HepG2 (cell line): ENCODE results near the gene ANAPC16. TPM values are rescaled to one million over a fixed set of nuclear protein-coding genes. Genes with fewer than 3 reads are reported as not detected.

Experiments used
- DPF2 ChIP-seq: sonication (generic); formaldehyde crosslinking; IDR thresholded peaks from 2 replicates; pipeline ENCODE4 v1.4.0; 2020; ENCODE audit warnings: mild to moderate bottlenecking, low read depth, missing genetic modification reagents, borderline replicate concordance
- FOXM1 ChIP-seq: sonication (generic); formaldehyde crosslinking; IDR thresholded peaks from 2 replicates; pipeline ENCODE4 v1.5.0; 2020; ENCODE audit warnings: missing genetic modification reagents
- GLMP ChIP-seq: sonication (generic); formaldehyde crosslinking; IDR thresholded peaks from 2 replicates; pipeline ENCODE4 v1.9.0; 2021; ENCODE audit warnings: missing genetic modification reagents, mild to moderate bottlenecking, borderline replicate concordance
- HHEX ChIP-seq: IDR thresholded peaks from 2 replicates; pipeline ENCODE4 v1.6.1; 2016; ENCODE audit warnings: control low read depth
- MAF1 ChIP-seq: sonication (generic); formaldehyde crosslinking; IDR thresholded peaks from 2 replicates; pipeline ENCODE4 v1.5.0; 2020; ENCODE audit warnings: missing genetic modification reagents, borderline replicate concordance
- NFRKB ChIP-seq: fragments of 450-650 bp; IDR thresholded peaks from 2 replicates; pipeline ENCODE4 v1.6.1; 2017
- POGK ChIP-seq: sonication (generic); formaldehyde crosslinking; conservative IDR thresholded peaks from 2 replicates; pipeline ENCODE4 v1.8.0; 2022; ENCODE audit warnings: mild to moderate bottlenecking, moderate library complexity, missing genetic modification reagents
- RFX5 ChIP-seq: IDR thresholded peaks from 2 replicates; pipeline ENCODE4 v1.6.1; 2011; ENCODE audit warnings: low read depth, low read length, improper control_type of control experiment
- SAFB2 ChIP-seq: sonication (generic); formaldehyde crosslinking; IDR thresholded peaks from 2 replicates; pipeline ENCODE4 v1.5.1; 2020; ENCODE audit warnings: missing genetic modification reagents, low read depth, mild to moderate bottlenecking, borderline replicate concordance
- SNRNP70 ChIP-seq: fragments of 200-400 bp; formaldehyde crosslinking; IDR thresholded peaks from 2 replicates; pipeline ENCODE4 v1.6.1; 2017; ENCODE audit warnings: mild to moderate bottlenecking, low read depth, low read length, moderate library complexity
- TCF7L2 ChIP-seq: IDR thresholded peaks from 2 replicates; pipeline ENCODE4 v1.6.1; 2011; ENCODE audit warnings: mild to moderate bottlenecking, low read depth, low read length, moderate library complexity
- TEAD3 ChIP-seq: optimal IDR thresholded peaks from 2 replicates; pipeline ENCODE3; 2016; ENCODE audit warnings: borderline replicate concordance
- ZBTB25 ChIP-seq: IDR thresholded peaks from 2 replicates; pipeline ENCODE4 v1.6.1; 2018; ENCODE audit warnings: missing genetic modification reagents
- ZNF292 ChIP-seq: sonication (generic); formaldehyde crosslinking; IDR thresholded peaks from 2 replicates; pipeline ENCODE4 v1.8.1; 2022; ENCODE audit warnings: mild to moderate bottlenecking, low read depth, missing genetic modification reagents, borderline replicate concordance
- ZNF331 ChIP-seq: sonication (generic); formaldehyde crosslinking; IDR thresholded peaks from 2 replicates; pipeline ENCODE4 v1.4.0; 2020; ENCODE audit warnings: missing genetic modification reagents
- ZNF451 ChIP-seq: sonication (generic); formaldehyde crosslinking; IDR thresholded peaks from 2 replicates; pipeline ENCODE4 v1.5.0; 2020; ENCODE audit warnings: mild to moderate bottlenecking, missing genetic modification reagents
- ZNF674 ChIP-seq: sonication (generic); formaldehyde crosslinking; IDR thresholded peaks from 2 replicates; pipeline ENCODE4 v1.5.0; 2020; ENCODE audit warnings: low read depth, mild to moderate bottlenecking, missing genetic modification reagents
- polyA plus RNA-seq, 8 experiments: library from polyadenylated mRNA; depleted of rRNA in 3 of 8; stranded (reverse) in 7 of 8; unstranded in 1 of 8; fragments of >200 nt; fragmentation: Illumina TruSeq in 4 of 8; extraction: Trizol in 4 of 8; gene quantifications; 2 replicates each; pipeline versions ENCODE4 v1.2.1 to v1.2.3, GENCODE V29; 2011 to 2016; ENCODE audit warnings: low read depth in 4 of 8, missing spikeins in 1 of 8, mixed read lengths in 1 of 8; ENCODE audit not compliant: insufficient read depth in 1 of 8
- total RNA-seq, 5 experiments: library from RNA; depleted of rRNA; stranded (reverse); fragments of >200 nt; fragmentation: Illumina TruSeq; extraction: Trizol; gene quantifications; 2 replicates each; pipeline ENCODE4 v1.2.3, GENCODE V29; 2016; ENCODE audit warnings: low read depth in 1 of 5
- TF ChIP-seq, protein P1 (sequence below): sonication (generic); formaldehyde crosslinking; IDR thresholded peaks from 2 replicates; pipeline ENCODE4 v1.5.0; 2020; ENCODE audit warnings: missing genetic modification reagents
- TF ChIP-seq, protein P2 (sequence below): sonication (generic); formaldehyde crosslinking; IDR thresholded peaks from 2 replicates; pipeline ENCODE4 v1.4.0; 2020; ENCODE audit warnings: missing genetic modification reagents
- TF ChIP-seq, protein P3 (sequence below): IDR thresholded peaks from 2 replicates; pipeline ENCODE4 v1.6.1; 2012; ENCODE audit warnings: low read depth, low read length, improper control_type of control experiment

Gene ANAPC16
- total and polyA plus RNA-seq, 2 of the 13 experiments (the other 11 are each of a cell fraction or from before 2014, with no cell fraction given) = 74.8 to 89.4 TPM

DNA sequence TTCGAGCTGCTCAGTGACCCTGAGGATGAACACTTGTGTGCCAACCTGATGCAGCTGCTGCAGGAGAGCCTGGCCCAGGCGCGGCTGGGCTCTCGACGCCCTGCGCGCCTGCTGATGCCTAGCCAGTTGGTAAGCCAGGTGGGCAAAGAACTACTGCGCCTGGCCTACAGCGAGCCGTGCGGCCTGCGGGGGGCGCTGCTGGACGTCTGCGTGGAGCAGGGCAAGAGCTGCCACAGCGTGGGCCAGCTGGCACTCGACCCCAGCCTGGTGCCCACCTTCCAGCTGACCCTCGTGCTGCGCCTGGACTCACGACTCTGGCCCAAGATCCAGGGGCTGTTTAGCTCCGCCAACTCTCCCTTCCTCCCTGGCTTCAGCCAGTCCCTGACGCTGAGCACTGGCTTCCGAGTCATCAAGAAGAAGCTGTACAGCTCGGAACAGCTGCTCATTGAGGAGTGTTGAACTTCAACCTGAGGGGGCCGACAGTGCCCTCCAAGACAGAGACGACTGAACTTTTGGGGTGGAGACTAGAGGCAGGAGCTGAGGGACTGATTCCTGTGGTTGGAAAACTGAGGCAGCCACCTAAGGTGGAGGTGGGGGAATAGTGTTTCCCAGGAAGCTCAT is 59.0 kb downstream of the ANAPC16 start (continued):
- TF ChIP-seq SAFB2 (CRISPR knock-in tag) (no peak; the same call in 1 of the 2 replicates), ZNF331 (CRISPR knock-in tag) (no peak; the same call in 1 of the 2 replicates), ZNF674 (CRISPR knock-in tag) (0 out of 2 replicates have a peak, but pooled peaks have one; percentile 85), ZNF292 (CRISPR knock-in tag) (no peak), TCF7L2 (no peak), GLMP (CRISPR knock-in tag) (no peak), SNRNP70 (no peak), ZNF451 (CRISPR knock-in tag) (no peak), RFX5 (no peak), DPF2 (CRISPR knock-in tag) (no peak), HHEX (CRISPR knock-in tag) (no peak), TEAD3 (CRISPR knock-in tag) (no peak), POGK (CRISPR knock-in tag) (no peak; the same call in 1 of the 2 replicates), NFRKB (no peak), ZBTB25 (CRISPR knock-in tag) (no peak), FOXM1 (CRISPR knock-in tag) (no peak), MAF1 (CRISPR knock-in tag) (no peak)
- TF ChIP-seq, protein P1, sequence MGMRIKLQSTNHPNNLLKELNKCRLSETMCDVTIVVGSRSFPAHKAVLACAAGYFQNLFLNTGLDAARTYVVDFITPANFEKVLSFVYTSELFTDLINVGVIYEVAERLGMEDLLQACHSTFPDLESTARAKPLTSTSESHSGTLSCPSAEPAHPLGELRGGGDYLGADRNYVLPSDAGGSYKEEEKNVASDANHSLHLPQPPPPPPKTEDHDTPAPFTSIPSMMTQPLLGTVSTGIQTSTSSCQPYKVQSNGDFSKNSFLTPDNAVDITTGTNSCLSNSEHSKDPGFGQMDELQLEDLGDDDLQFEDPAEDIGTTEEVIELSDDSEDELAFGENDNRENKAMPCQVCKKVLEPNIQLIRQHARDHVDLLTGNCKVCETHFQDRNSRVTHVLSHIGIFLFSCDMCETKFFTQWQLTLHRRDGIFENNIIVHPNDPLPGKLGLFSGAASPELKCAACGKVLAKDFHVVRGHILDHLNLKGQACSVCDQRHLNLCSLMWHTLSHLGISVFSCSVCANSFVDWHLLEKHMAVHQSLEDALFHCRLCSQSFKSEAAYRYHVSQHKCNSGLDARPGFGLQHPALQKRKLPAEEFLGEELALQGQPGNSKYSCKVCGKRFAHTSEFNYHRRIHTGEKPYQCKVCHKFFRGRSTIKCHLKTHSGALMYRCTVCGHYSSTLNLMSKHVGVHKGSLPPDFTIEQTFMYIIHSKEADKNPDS = peak; percentile 42; the same call in 1 of the 2 replicates
- TF ChIP-seq, protein P2, sequence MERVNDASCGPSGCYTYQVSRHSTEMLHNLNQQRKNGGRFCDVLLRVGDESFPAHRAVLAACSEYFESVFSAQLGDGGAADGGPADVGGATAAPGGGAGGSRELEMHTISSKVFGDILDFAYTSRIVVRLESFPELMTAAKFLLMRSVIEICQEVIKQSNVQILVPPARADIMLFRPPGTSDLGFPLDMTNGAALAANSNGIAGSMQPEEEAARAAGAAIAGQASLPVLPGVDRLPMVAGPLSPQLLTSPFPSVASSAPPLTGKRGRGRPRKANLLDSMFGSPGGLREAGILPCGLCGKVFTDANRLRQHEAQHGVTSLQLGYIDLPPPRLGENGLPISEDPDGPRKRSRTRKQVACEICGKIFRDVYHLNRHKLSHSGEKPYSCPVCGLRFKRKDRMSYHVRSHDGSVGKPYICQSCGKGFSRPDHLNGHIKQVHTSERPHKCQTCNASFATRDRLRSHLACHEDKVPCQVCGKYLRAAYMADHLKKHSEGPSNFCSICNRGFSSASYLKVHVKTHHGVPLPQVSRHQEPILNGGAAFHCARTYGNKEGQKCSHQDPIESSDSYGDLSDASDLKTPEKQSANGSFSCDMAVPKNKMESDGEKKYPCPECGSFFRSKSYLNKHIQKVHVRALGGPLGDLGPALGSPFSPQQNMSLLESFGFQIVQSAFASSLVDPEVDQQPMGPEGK = peak; percentile 20; the same call in 1 of the 2 replicates
- TF ChIP-seq, protein P3, sequence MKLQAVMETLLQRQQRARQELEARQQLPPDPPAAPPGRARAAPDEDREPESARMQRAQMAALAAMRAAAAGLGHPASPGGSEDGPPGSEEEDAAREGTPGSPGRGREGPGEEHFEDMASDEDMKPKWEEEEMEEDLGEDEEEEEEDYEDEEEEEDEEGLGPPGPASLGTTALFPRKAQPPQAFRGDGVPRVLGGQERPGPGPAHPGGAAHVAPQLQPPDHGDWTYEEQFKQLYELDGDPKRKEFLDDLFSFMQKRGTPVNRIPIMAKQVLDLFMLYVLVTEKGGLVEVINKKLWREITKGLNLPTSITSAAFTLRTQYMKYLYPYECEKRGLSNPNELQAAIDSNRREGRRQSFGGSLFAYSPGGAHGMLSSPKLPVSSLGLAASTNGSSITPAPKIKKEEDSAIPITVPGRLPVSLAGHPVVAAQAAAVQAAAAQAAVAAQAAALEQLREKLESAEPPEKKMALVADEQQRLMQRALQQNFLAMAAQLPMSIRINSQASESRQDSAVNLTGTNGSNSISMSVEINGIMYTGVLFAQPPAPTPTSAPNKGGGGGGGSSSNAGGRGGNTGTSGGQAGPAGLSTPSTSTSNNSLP = no peak
